IPS-NIHi7 (cell line): ENCODE measurements around the gene CDH11.

Experiments used
- DNase-seq: peaks from one replicate; pipeline ENCODE4 v3.0.0; 2012; ENCODE audit warnings: mixed read lengths; ENCODE audit errors: extremely low spot score

The CDH11 gene

GRCh38 chr16:64977206-64977920 lies 144.5 kb downstream of the CDH11 start:
- no peak for DNase-seq

- DNase-seq: no peak
Observed at GRCh38 chr16:64975821-64976220, 146.0 kb downstream of the CDH11 start.

- DNase-seq: no peak
Observed at GRCh38 chr16:64974381-64974780, 147.5 kb downstream of the CDH11 start.

DNA sequence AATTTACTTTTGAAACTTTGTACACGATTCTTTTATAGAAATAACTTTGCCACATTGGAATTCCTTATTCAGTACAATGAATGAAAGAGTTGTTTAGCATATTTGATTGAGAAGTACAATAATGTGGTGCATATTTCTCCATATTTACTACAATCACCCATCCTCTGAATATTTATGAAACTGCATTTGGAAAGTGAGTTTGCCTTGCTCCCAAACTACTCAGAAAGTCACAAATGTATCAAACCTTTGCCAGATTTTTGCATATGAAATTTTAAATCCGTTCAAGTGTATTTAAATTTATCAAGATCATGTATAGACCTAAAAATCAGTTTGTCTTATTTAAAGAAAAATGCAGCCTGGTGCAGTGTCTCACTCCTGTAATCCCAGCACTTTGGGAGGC lies 148.7 kb downstream of the CDH11 start:
- no peak for DNase-seq

DNA sequence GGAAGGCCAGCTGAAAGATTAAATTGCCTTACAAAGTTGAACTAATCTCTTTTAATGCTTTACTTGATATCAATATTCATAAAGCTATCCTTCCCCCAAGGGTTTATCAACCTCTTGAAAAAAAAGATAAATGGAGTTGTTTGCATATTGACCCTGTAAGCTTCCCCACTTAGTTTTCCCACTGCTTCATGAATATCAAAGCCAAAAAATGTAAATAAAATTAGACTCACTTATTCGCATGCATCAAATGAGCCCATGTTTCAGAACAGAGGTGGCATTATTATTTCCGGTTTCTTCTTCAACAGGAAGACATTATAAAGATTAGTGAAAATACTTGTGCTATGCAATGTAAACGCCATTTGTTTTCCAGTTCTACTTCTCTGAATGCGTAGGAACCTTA lies 150.7 kb downstream of the CDH11 start:
- no peak for DNase-seq

- no peak for DNase-seq
Observed at GRCh38 chr16:64969221-64969620, 152.6 kb downstream of the CDH11 start.

DNA sequence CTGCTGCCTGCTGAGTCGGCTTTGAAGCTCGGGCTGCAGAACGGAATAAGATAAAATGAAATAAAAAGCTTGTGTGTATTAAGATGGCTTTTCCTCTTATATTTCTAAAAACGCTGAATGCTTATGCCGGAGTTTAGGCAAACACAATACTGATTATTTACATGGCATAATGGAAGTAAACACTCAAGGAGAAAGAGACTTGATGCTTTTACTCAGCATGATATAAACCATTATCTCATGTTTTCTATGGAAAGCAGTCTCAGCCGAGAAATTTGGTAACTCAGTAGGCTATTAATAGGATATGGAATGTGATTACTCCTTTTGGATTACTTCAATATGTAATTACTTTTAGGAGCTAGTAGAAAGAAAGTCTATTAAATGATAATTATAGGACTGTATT lies 153.3 kb downstream of the CDH11 start:
- DNase-seq: no peak

DNA sequence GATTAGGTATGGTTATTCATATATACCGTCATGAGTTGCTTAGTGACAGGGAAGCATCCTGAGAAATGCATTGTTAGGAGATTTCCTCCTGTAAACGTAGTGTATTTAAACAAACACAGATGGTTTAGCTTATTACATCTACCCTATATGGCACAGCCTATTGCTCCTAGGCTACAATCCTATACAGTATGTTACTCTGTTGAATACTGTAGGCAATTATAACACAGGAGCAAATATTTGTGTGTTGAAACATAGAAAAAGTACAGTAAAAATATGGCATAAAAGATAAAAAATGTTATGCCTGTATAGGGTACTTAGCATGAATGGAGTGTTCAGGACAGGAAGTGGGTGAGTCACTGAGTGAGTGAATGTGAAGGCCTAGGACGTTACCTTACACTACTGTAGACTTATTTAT lies 157.7 kb downstream of the CDH11 start:
- DNase-seq: no peak

DNA sequence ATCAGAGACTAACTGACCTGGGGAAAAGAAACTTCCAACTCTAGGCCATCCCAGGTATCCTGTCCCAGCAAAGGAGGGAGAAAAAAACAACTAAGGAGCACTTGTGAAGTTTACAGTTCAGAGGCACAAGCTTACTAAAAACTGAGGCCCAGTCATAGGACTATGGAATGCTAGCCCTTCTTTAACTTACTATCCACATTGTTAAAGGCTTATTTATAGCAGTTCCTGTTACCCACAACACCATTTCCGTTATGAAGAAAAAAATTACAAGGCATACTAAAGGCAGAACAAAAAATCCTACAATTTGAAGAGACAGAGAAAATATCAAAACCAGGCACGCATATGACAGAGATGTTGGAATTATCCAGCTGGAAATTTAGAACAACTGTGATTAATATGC lies 159.1 kb downstream of the CDH11 start:
- DNase-seq: no peak

DNA sequence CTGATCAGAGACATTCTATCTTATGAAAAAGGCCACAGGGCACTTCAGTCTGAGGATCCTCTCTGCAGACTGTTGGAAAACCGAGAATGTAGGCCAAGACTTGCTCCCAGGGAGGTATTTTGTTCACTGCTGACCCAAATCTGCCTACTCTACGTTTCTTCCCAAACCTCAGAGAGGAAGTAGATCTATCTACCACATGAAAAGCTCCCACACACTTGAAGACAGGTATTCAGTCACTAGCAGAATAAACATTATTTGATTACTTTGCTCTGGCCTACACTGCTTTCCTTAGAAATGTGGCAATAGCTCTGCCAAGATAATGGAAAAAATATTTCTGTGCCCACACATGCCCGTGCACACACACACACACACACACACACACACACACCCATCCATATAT lies 164.6 kb downstream of the CDH11 start:
- DNase-seq: no peak

DNA sequence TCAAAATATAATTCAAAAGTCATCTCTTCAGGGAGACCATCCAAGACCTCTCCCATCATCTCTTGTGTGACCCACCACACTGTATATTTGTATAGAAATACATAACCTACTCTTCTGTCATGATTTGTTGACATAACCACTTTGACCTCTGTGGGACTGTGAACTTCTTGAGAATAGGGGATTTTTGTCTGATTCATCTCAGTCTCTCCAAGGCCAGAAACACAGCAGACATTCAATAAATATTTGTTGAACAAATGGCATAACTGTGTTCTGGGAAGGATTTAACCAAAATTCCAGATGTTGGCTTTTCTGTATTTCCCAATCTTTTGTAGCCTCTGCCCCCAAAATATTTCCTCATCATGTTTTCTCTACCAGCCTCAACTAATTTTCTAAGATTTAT lies 169.7 kb downstream of the CDH11 start:
- no peak for DNase-seq

DNA sequence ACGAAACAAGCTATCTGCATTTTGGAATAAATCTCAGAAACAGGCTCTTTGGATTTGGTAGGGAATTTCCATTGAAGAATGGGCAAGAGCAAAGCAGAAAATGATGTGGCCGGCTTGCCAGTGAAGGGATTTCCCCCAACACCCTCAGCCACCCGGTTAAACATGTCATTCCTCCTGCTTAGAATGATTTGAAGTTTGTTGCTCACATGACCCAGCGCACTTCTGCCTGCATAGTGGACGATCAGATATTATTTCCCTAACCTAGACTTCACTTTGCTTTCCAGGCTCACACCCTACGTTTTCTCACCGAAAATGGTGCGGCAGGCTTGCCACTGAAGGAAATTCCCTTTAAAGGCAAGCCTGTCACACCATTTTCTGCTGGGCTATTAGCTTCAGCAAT lies 170.7 kb downstream of the CDH11 start:
- no peak for DNase-seq

GRCh38 chr16:64950731-64951130 lies 171.1 kb downstream of the CDH11 start:
- no peak for DNase-seq

- peak; percentile 44 for DNase-seq
Observed at GRCh38 chr16:64950262-64950661, 171.6 kb downstream of the CDH11 start.

- DNase-seq: no peak
Observed at GRCh38 chr16:64948056-64948455, 173.8 kb downstream of the CDH11 start.

DNA sequence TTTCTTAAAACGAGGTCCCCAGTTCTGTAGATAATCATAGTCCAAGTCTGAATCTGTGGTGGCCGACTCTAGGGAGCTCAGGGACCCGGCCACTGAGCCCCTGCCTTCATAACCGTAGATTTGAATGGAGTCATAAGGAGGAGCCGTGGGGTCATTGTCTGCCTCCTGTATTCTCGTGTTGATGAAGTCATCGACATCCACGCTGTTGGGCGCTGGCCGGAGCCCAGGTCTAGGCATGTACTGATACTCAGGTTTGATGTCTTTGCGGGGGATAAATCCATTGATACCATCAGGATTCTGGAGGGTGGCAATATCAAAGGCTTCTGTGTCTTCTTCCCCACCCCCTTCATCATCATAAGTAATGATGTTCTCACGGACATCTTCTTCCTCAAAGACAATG lies 174.2 kb downstream of the CDH11 start:
- DNase-seq: no peak

DNA sequence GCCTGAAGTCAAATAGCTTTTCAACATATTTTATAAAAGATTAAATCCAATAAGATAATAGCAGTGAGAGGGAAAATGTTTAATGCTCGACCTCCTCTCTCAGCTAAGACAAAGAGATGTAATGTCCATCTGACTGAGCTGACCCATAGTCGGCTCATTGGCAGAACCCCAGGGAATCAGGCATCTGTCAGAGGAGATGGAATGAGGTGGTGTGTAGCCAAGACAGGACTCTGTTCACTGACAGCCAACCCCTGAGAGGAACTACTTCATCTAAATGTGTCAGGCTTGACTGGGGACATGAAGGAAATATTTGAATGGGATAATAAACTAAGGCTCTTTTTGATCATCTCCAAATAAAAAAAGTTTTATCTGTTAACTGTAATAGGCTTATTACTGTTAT lies 188.0 kb downstream of the CDH11 start:
- no peak for DNase-seq

DNA sequence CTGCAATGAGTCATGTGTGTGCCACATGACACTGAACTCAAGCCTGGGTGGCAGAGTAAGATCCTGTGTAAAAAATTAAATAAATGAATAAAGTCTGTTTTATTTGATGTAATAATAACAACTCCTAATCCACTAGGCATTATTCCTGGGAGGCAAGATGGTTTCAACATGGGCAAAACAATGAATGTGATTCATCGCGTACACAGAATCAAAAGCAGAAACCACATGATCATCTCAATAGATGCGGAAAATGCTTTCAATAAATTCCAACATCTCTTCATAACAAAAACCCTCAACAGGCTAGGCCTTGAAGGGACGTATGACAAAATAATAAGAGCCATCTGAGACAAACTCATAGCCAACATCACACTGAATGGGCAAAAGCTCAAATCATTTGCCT lies 195.4 kb downstream of the CDH11 start:
- DNase-seq: no peak

DNA sequence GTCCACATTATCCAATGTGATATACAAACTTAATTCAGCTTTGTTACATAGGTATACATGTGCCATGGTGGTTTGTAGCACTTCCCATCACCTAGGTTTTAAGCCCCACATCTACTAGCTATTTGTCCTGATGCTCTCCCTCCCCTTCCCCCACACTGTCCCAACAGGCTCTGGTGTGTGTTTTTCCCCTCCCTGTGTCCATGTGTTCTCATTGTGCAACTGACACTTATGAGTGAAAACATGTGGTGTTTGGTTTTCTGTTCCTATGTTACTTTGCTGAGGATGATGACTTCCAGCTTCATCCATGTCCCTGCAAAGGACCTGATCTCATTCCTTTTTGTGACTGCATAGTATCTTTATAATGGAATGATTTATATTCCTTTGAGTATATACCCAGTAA lies 196.7 kb downstream of the CDH11 start:
- no peak for DNase-seq

GRCh38 chr16:64924086-64924485 lies 197.8 kb downstream of the CDH11 start:
- DNase-seq: no peak

GRCh38 chr16:64919929-64920607 lies 201.8 kb downstream of the CDH11 start:
- DNase-seq: no peak

GRCh38 chr16:64919141-64919540 lies 202.7 kb downstream of the CDH11 start:
- DNase-seq: no peak

DNA sequence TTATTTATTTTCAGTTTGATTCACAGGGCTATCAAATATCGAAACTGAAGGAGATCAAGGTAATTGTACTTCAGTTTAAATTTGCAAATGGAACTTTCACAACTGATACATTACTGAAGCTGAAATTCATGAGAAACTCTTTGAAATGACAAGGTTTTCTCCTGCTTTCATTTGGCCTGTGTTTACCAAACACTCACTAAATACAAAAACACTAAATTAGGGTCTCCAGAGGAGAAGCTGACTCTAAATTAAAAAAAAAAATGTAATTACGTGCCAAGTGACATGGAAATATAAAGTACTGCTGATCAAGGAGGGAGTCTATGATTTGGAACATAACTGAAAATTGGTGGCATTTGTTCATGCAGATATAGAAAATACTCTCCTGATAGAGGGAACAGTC lies 205.8 kb downstream of the CDH11 start:
- no peak for DNase-seq

- peak; percentile 46 for DNase-seq
Observed at GRCh38 chr16:64910356-64910755, 211.5 kb downstream of the CDH11 start.
